Lower leg skin (tissue), 3 donors: ENCODE results near the gene CHD2.

ENCODE experiments used
- POLR2A ChIP-seq, 2 donors: fragments of 450-650 bp; IDR thresholded peaks; one replicate each; pipeline ENCODE4 v1.6.1; 2016 to 2017; ENCODE audit warnings: antibody characterized with exemption in 2 of 2, mild to moderate bottlenecking in 1 of 2, moderate library complexity in 1 of 2
- TF ChIP-seq, protein P1 (sequence below), 3 donors: fragments of 450-650 bp; IDR thresholded peaks; one replicate each; pipeline ENCODE4 v1.5.1; 2016; ENCODE audit warnings: antibody characterized with exemption in 3 of 3, mild to moderate bottlenecking in 3 of 3, moderate library complexity in 2 of 3

DNA sequence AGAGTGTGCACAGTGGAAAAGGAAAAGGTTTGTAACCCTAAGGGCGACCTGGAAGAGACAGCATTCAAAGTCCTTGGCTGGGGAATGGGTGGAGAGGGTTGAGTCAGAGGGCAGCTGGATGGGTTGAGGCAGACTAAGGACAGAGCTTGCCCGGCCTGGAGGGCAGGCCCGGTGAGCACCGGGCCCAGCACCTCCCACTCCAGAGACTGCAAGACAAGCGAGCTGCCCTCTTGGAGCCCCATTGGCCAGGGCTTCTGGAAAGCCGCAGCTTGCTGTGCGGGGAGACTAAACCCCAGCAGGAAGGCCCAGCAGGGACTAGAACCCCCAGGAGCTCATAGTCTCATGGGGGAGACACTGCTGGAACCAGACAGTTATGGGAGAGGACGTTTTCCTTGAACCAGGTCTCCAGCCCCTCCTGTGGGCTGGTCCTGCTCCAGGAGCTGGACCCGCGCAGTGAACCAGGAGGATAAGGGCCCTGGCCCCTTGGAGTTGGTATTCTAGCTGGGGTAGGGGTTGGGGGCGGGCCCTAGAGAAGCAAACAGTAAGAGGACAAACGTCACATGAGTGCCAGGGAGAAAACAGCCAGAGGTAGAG, 129.8 kb downstream of the CHD2 start:
- TF ChIP-seq, protein P1, sequence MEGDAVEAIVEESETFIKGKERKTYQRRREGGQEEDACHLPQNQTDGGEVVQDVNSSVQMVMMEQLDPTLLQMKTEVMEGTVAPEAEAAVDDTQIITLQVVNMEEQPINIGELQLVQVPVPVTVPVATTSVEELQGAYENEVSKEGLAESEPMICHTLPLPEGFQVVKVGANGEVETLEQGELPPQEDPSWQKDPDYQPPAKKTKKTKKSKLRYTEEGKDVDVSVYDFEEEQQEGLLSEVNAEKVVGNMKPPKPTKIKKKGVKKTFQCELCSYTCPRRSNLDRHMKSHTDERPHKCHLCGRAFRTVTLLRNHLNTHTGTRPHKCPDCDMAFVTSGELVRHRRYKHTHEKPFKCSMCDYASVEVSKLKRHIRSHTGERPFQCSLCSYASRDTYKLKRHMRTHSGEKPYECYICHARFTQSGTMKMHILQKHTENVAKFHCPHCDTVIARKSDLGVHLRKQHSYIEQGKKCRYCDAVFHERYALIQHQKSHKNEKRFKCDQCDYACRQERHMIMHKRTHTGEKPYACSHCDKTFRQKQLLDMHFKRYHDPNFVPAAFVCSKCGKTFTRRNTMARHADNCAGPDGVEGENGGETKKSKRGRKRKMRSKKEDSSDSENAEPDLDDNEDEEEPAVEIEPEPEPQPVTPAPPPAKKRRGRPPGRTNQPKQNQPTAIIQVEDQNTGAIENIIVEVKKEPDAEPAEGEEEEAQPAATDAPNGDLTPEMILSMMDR (IDR thresholded peaks at IDR 0.05), result no peak
- no peak for TF ChIP-seq POLR2A (IDR thresholded peaks at IDR 0.05)
